Large intestine (tissue), 3 donors: ENCODE measurements around the gene TSPYL2. TPM values are rescaled to one million over a fixed set of nuclear protein-coding genes. Genes with fewer than 3 reads are reported as not detected.
A peak's percentile ranks its signal among the peaks of the same experiment; 100 is the strongest.

Experiments
- DNase-seq, 2 donors: peaks; one replicate each; pipeline versions ENCODE4 v3.0.0 to v3.0.0-alpha.2; 2013
- H3K27ac ChIP-seq: one replicate; pipeline ENCODE4 v1.5.1; 2013; ENCODE audit warnings: low read length
- H3K27me3 ChIP-seq: 2 replicates; pipeline ENCODE4 v1.6.1; 2013; ENCODE audit warnings: low read length; ENCODE audit not compliant: control insufficient read depth, insufficient read depth
- H3K36me3 ChIP-seq: 2 replicates; pipeline ENCODE4 v1.6.1; 2013; ENCODE audit warnings: low read length; ENCODE audit not compliant: control insufficient read depth, insufficient read depth
- H3K4me1 ChIP-seq: one replicate; pipeline ENCODE4 v1.6.1; 2013; ENCODE audit warnings: low read length; ENCODE audit not compliant: control insufficient read depth, insufficient read depth
- H3K4me3 ChIP-seq: one replicate; pipeline ENCODE4 v1.5.1; 2013; ENCODE audit warnings: low read length
- H3K9me3 ChIP-seq: one replicate; pipeline ENCODE4 v1.6.1; 2013; ENCODE audit warnings: mild to moderate bottlenecking, low read depth, low read length, moderate library complexity; ENCODE audit not compliant: control insufficient read depth
- WGBS: methylation state at CpG from one replicate; pipeline ENCODE4 v1.1.5; 2013; ENCODE audit warnings: low lambda C conversion rate; ENCODE audit not compliant: insufficient coverage; 5-methylcytosine and 5-hydroxymethylcytosine counted together
- polyA plus RNA-seq: library from polyadenylated mRNA; unstranded; fragments of 120-200 nt; gene quantifications from one replicate; pipeline ENCODE4 v1.2.1, GENCODE V29; 2013

Gene TSPYL2
- polyA plus RNA-seq, 1 donor, result 19.6 TPM

GRCh38 chrX:53089925-53090324 is 7.8 kb downstream of the TSPYL2 start:
- Histone ChIP-seq H3K36me3 (peaks cover 15% of the 10 kb centered on the region), H3K4me3 (no peak overlapping the region), H3K4me1 (no peaks in the 10 kb centered on the region), H3K27me3 (no peaks in the 10 kb centered on the region), H3K9me3 (no peaks in the 10 kb centered on the region), H3K27ac (no peak overlapping the region)
- no CpG with 5 or more reads among the region's 2 CpGs for WGBS
- DNase-seq, result no peak

- Histone ChIP-seq H3K4me3 (no peak overlapping the region), H3K4me1 (no peaks in the 10 kb centered on the region), H3K27ac (no peak overlapping the region), H3K36me3 (peaks cover 3% of the 10 kb centered on the region), H3K9me3 (no peaks in the 10 kb centered on the region), H3K27me3 (no peaks in the 10 kb centered on the region)
- no peak for DNase-seq
- no CpG with 5 or more reads among the region's 2 CpGs for WGBS
Observed at GRCh38 chrX:53091354-53091753, 9.2 kb downstream of the TSPYL2 start.

- Histone ChIP-seq H3K4me3 (peak overlapping the region; percentile 50), H3K4me1 (no peaks in the 10 kb centered on the region), H3K27ac (peak overlapping the region; percentile 89), H3K9me3 (no peaks in the 10 kb centered on the region), H3K27me3 (no peaks in the 10 kb centered on the region), H3K36me3 (no peaks in the 10 kb centered on the region)
- DNase-seq, result peak; percentile 51 to 69
- WGBS, result no CpG with 5 or more reads among the region's 16 CpGs
Observed at GRCh38 chrX:53093177-53093655, 11.0 kb downstream of the TSPYL2 start.

GRCh38 chrX:53093748-53094581 is 11.8 kb downstream of the TSPYL2 start, which contains the start of gene KANTR:
TSS of gene KANTR (plus strand) at chrX:53094142. CDS start at chrX:53124273, 30,131 bp downstream.
- WGBS, result no CpG with 5 or more reads among the region's 67 CpGs
- peak within 1 kb of the TSS; percentile 79 for H3K4me3 ChIP-seq
- H3K4me1 ChIP-seq, result no peaks in the 10 kb centered on the region
- no peaks in the 10 kb centered on the region for H3K27me3 ChIP-seq
- no peaks in the 10 kb centered on the region for H3K36me3 ChIP-seq
- peak within 1 kb of the TSS; percentile 89 for H3K27ac ChIP-seq
- DNase-seq, result peak; percentile 87 to 95
- H3K9me3 ChIP-seq, result no peaks in the 10 kb centered on the region

- WGBS, result no CpG with 5 or more reads among the region's 5 CpGs
Observed at GRCh38 chrX:53094582-53094905, 12.4 kb downstream of the TSPYL2 start.

GRCh38 chrX:53095796-53096195 is 13.6 kb downstream of the TSPYL2 start:
- Histone ChIP-seq H3K27ac (no peak overlapping the region), H3K4me1 (no peaks in the 10 kb centered on the region), H3K36me3 (no peaks in the 10 kb centered on the region), H3K4me3 (no peak overlapping the region), H3K27me3 (no peaks in the 10 kb centered on the region), H3K9me3 (no peaks in the 10 kb centered on the region)
- no peak for DNase-seq
- WGBS, result no CpG with 5 or more reads among the region's 3 CpGs

More at GRCh38 chrX:53094582-53094905, 12.4 kb downstream of the TSPYL2 start:
- H3K4me3 ChIP-seq, result peak overlapping the region; percentile 79
- no peaks in the 10 kb centered on the region for H3K27me3 ChIP-seq
- H3K36me3 ChIP-seq, result no peaks in the 10 kb centered on the region
- no peak for DNase-seq
- no peaks in the 10 kb centered on the region for H3K4me1 ChIP-seq
- peak overlapping the region; percentile 89 for H3K27ac ChIP-seq
- no peaks in the 10 kb centered on the region for H3K9me3 ChIP-seq

- H3K9me3 ChIP-seq, result no peaks in the 10 kb centered on the region
- H3K4me3 ChIP-seq, result no peak overlapping the region
- H3K36me3 ChIP-seq, result peaks cover 2% of the 10 kb centered on the region
- no peaks in the 10 kb centered on the region for H3K27me3 ChIP-seq
- no peak for DNase-seq
- WGBS, result no CpG with 5 or more reads among the region's 6 CpGs
- H3K27ac ChIP-seq, result no peak overlapping the region
- no peaks in the 10 kb centered on the region for H3K4me1 ChIP-seq
Observed at GRCh38 chrX:53114864-53115549, 32.8 kb downstream of the TSPYL2 start.

GRCh38 chrX:53115550-53115874 is 33.3 kb downstream of the TSPYL2 start:
- Histone ChIP-seq H3K27me3 (no peaks in the 10 kb centered on the region), H3K4me3 (no peak overlapping the region), H3K36me3 (peaks cover 2% of the 10 kb centered on the region), H3K9me3 (no peaks in the 10 kb centered on the region), H3K27ac (no peak overlapping the region), H3K4me1 (no peaks in the 10 kb centered on the region)
- WGBS, result 86% methylated on average over 1 of the region's 2 CpGs
- DNase-seq, result no peak

- H3K36me3 ChIP-seq, result peaks cover 2% of the 10 kb centered on the region
- no CpG with 5 or more reads among the region's 3 CpGs for WGBS
- H3K4me3 ChIP-seq, result no peak overlapping the region
- H3K27ac ChIP-seq, result no peak overlapping the region
- no peaks in the 10 kb centered on the region for H3K9me3 ChIP-seq
- no peaks in the 10 kb centered on the region for H3K4me1 ChIP-seq
- no peaks in the 10 kb centered on the region for H3K27me3 ChIP-seq
- DNase-seq, result peak in 1 of 2 donors; percentile 7
Observed at GRCh38 chrX:53116101-53116500, 33.9 kb downstream of the TSPYL2 start.

- no peak for DNase-seq
- Histone ChIP-seq H3K4me1 (no peaks in the 10 kb centered on the region), H3K4me3 (no peak overlapping the region), H3K9me3 (no peaks in the 10 kb centered on the region), H3K27me3 (no peaks in the 10 kb centered on the region), H3K27ac (no peak overlapping the region), H3K36me3 (no peaks in the 10 kb centered on the region)
- WGBS, result 60% methylated on average over 1 of the region's 1 CpG
Observed at GRCh38 chrX:53122013-53122412, 39.8 kb downstream of the TSPYL2 start.
